Right atrium auricular region (tissue), 2 donors: Measurements from ENCODE around the gene TTC7B. TPM values are rescaled to one million over a fixed set of nuclear protein-coding genes. Genes with fewer than 3 reads are reported as not detected.

Experiments used
- DNase-seq: peaks from one replicate; pipeline ENCODE4 v3.0.0-alpha.2; 2019; ENCODE audit warnings: low spot score
- H3K27ac ChIP-seq, 2 donors: fragments of 200-600 bp; sonication (generic); 1 replicate in 1 of 2; 2 replicates in 1 of 2; pipeline ENCODE4 v1.5.1; 2016 to 2019
- H3K27me3 ChIP-seq, 2 donors: fragments of 200-600 bp; sonication (generic); one replicate each; pipeline versions ENCODE4 v1.5.1 to v1.6.0; 2017 to 2019
- H3K36me3 ChIP-seq: fragments of 200-600 bp; sonication (generic); one replicate; pipeline ENCODE4 v1.5.1; 2016
- H3K4me1 ChIP-seq, 2 donors: fragments of 200-600 bp; sonication (generic); one replicate each; pipeline versions ENCODE4 v1.5.1 to v1.6.0; 2017 to 2019
- H3K4me3 ChIP-seq, 2 donors: fragments of 200-600 bp; sonication (generic); 1 replicate in 1 of 2; 2 replicates in 1 of 2; pipeline ENCODE4 v1.5.1; 2017 to 2019; ENCODE audit warnings: mild to moderate bottlenecking in 1 of 2, moderate library complexity in 1 of 2
- H3K9me3 ChIP-seq, 2 donors: fragments of 200-600 bp; sonication (generic); one replicate each; pipeline ENCODE4 v1.5.1; 2019
- total RNA-seq, 2 donors: library from RNA; depleted of rRNA; stranded (reverse); fragments of >200 nt; gene quantifications; one replicate each; pipeline ENCODE4 v1.1.0, GENCODE V29; 2016
- TF ChIP-seq, protein P1 (sequence below), 2 donors: fragments of 200-600 bp; sonication (generic); IDR thresholded peaks; one replicate each; pipeline ENCODE4 v1.5.1; 2019; ENCODE audit warnings: antibody characterized with exemption in 2 of 2

The TTC7B gene
- total RNA-seq, 2 donors from 2014 or later = 45.5 to 57.3 TPM

DNA sequence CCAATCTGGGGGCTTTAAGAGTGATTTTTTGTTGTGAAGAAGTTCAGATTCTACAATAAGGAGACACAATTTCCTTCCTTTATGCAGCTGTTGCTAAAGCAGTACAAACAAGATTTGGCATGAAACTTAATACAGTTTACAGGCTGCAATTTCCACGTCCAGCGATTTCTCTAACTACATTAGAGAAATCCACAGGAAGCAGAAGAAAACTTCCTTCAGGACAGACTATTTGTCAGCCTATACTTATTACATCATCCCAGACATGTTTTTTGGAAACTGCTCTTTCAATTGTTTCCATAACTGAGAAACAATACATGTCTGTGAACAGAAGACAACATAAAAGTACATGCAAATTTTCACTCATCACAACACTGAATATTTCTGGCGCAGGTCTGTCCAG lies 204.3 kb downstream of the TTC7B start:
- no peaks in the 10 kb centered on the region for H3K27me3 ChIP-seq
- H3K4me3 ChIP-seq = no peak overlapping the region
- no peaks in the 10 kb centered on the region for H3K36me3 ChIP-seq
- H3K9me3 ChIP-seq = no peaks in the 10 kb centered on the region
- H3K27ac ChIP-seq = no peak overlapping the region
- TF ChIP-seq, protein P1, sequence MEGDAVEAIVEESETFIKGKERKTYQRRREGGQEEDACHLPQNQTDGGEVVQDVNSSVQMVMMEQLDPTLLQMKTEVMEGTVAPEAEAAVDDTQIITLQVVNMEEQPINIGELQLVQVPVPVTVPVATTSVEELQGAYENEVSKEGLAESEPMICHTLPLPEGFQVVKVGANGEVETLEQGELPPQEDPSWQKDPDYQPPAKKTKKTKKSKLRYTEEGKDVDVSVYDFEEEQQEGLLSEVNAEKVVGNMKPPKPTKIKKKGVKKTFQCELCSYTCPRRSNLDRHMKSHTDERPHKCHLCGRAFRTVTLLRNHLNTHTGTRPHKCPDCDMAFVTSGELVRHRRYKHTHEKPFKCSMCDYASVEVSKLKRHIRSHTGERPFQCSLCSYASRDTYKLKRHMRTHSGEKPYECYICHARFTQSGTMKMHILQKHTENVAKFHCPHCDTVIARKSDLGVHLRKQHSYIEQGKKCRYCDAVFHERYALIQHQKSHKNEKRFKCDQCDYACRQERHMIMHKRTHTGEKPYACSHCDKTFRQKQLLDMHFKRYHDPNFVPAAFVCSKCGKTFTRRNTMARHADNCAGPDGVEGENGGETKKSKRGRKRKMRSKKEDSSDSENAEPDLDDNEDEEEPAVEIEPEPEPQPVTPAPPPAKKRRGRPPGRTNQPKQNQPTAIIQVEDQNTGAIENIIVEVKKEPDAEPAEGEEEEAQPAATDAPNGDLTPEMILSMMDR (IDR thresholded peaks at IDR 0.05) = no peak
- DNase-seq = no peak
- peaks cover 0 to 37% of the 10 kb centered on the region in 2 donors for H3K4me1 ChIP-seq

- H3K4me1 ChIP-seq = peaks cover 0 to 33% of the 10 kb centered on the region in 2 donors
- TF ChIP-seq, protein P1 (IDR thresholded peaks at IDR 0.05) = no peak
- H3K27ac ChIP-seq = no peak overlapping the region
- DNase-seq = no peak
- no peak overlapping the region for H3K4me3 ChIP-seq
- H3K36me3 ChIP-seq = no peaks in the 10 kb centered on the region
- no peaks in the 10 kb centered on the region for H3K27me3 ChIP-seq
- no peaks in the 10 kb centered on the region for H3K9me3 ChIP-seq
Observed at GRCh38 chr14:90611501-90611900, 204.7 kb downstream of the TTC7B start.

DNA sequence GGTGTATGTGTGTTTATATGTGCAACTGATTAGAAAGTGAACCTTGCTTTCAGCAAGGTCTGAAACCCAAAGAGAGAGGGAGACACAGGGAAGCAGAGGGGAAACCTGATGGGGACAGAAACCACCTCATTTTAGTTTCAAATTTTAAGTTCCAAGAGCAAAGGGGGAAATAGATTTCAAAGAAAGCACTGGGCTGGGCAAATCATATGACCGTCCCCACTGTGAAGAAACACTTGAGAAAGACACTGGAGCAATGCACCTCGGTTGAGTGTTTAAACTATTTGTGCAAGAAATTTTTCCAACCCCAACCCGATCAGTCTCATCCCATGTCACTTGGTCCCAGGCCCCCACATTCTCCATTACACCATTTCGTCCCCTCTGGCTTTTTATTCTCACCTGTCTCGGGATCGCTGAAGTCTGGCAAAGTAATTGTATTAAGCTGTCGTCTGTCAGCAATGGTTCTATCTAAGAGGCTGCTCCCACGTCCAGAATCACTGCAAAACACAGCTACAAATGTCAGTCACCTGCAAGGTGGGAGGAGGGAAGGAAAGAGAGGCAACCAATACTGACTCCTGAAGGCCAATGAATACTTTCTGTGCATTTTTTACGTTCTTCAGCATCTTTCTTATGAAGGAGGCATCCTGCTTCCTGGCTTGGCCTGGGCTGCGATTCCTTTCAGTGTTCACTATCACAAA lies 205.7 kb downstream of the TTC7B start:
- TF ChIP-seq, protein P1 (IDR thresholded peaks at IDR 0.05) = no peak
- no peaks in the 10 kb centered on the region for H3K36me3 ChIP-seq
- H3K27me3 ChIP-seq = no peaks in the 10 kb centered on the region
- H3K4me1 ChIP-seq = peaks cover 0 to 23% of the 10 kb centered on the region in 2 donors
- DNase-seq = no peak
- no peak overlapping the region for H3K4me3 ChIP-seq
- no peaks in the 10 kb centered on the region for H3K9me3 ChIP-seq
- no peak overlapping the region for H3K27ac ChIP-seq

DNA sequence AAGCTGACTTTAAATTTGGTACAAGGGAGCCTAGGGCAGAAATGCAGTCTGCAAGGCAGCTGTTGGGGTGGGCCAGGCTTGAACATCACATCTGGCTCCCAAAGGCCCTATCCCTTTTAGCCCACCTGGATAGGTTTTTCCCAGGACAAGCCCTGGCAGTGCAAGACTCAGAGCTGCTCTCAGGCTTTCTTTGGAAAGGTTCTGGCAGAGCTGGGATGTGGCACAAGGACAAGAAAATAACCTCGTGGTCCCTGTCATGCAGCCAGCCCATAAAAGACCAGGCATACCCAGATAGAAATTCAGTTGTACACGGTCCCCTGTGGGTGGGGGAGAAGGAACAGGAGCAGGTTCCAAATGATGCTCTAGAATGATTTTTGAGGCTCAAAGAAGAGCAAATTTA lies 206.9 kb downstream of the TTC7B start:
- TF ChIP-seq, protein P1 (IDR thresholded peaks at IDR 0.05) = no peak
- DNase-seq = no peak
- no peaks in the 10 kb centered on the region for H3K9me3 ChIP-seq
- H3K36me3 ChIP-seq = no peaks in the 10 kb centered on the region
- H3K4me3 ChIP-seq = no peak overlapping the region
- H3K4me1 ChIP-seq = peaks cover 0 to 22% of the 10 kb centered on the region in 2 donors
- no peaks in the 10 kb centered on the region for H3K27me3 ChIP-seq
- peak overlapping the region in 1 of 2 donors; percentile 14 for H3K27ac ChIP-seq

DNA sequence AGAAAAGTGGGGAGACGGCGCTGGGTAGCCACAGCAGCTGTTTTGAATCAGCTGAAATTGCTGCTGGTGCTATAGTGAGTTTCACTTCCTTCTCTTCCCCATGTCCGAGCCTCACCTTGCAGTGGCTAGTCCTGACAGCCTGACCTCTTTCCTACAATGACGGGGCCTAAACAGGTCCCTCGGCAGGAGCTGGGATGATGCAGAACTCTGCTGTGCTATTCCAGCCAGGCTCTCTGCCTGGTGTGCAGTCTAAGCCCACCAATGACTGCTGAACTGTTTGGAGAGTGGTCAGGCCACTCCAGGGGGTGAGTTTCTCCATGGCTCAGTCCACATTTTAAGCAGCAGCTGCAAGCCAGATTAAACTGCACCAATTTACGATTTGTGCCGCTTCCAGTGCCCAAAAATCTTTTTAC lies 207.3 kb downstream of the TTC7B start:
- no peaks in the 10 kb centered on the region for H3K27me3 ChIP-seq
- H3K9me3 ChIP-seq = no peaks in the 10 kb centered on the region
- peak overlapping the region in 1 of 2 donors; percentile 14 for H3K27ac ChIP-seq
- peaks cover 0 to 22% of the 10 kb centered on the region in 2 donors for H3K4me1 ChIP-seq
- TF ChIP-seq, protein P1 (IDR thresholded peaks at IDR 0.05) = no peak
- DNase-seq = no peak
- H3K4me3 ChIP-seq = no peak overlapping the region
- H3K36me3 ChIP-seq = no peaks in the 10 kb centered on the region

DNA sequence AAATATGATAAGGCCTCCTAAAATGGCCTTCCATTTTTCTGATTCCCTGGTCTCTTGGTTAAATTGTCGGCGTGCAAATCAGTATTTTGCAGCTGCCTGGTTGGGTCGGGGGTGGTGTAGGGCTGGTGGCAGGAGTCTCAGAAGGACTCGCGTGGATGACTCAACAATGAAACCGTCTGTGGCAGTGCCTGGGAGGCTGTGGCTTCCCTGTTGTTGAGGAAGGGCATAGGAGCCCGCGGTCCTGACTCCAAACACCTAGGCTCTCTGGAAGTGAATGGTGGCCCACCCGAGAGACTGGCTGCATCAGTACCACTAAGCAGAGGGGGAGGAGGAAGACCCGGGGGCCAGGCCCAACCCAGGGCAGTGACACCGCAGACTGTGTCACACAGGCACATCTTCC lies 207.9 kb downstream of the TTC7B start:
- Histone ChIP-seq H3K27me3 (no peaks in the 10 kb centered on the region), H3K9me3 (no peaks in the 10 kb centered on the region), H3K4me1 (peaks cover 0 to 22% of the 10 kb centered on the region in 2 donors), H3K4me3 (no peak overlapping the region), H3K27ac (no peak overlapping the region), H3K36me3 (no peaks in the 10 kb centered on the region)
- TF ChIP-seq, protein P1 (IDR thresholded peaks at IDR 0.05) = no peak
- no peak for DNase-seq
